Measurements from ENCODE around the gene ZNF343. TPM values are rescaled to one million over a fixed set of nuclear protein-coding genes. Genes with fewer than 3 reads are reported as not detected.

Gene ZNF343
- total and polyA plus RNA-seq, 2 of the 8 experiments (the other 6 are each of a cell fraction or from before 2014, with no cell fraction given) = 1.8 to 5.0 TPM

DNA sequence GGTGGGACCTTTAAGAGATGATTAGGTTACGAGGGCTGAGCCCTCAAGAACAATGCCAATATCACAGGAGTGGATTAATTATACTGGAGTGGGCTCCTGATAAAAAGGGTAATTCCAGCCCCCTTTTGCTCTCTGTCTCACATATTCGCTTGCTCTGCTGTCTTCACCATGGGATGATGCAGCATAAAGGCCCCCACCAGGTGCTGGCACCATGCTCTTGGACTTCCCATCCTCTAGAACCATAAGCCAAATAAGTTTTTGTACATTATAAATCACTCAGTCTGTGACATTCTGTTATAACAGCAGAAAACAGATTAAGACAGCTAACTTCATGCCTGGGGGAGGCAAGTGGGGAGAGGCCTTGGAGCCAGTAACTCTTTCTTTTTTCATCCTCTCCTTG, 28.3 kb downstream of the ZNF343 start:
- Histone ChIP-seq H2AK5ac (ENCODE audit: low read depth, low read length) (no peak overlapping the region), H3K14ac (ENCODE audit: insufficient read length) (no peak overlapping the region), H3K9me3 (ENCODE audit: insufficient read depth in 2 of 2, low read depth in 1 of 2, low read length in 1 of 2) (no peaks in the 10 kb centered on the region; a peak in 1 of 4 replicates), H2BK12ac (ENCODE audit: low read depth, low read length) (no peak overlapping the region), H3K4me2 (ENCODE audit: insufficient read depth in 1 of 2, low read depth in 2 of 2, low read length in 2 of 2) (no peak overlapping the region), H2BK5ac (ENCODE audit: low read depth, low read length) (no peak overlapping the region), H3K79me1 (ENCODE audit: low read depth, low read length) (no peaks in the 10 kb centered on the region), H2AFZ (ENCODE audit: low read length) (no peak overlapping the region), H4K5ac (ENCODE audit: insufficient read length, low read depth, low read length) (no peak overlapping the region), H3K23me2 (ENCODE audit: low read depth, low read length) (no peaks in the 10 kb centered on the region), H3K4me3 (ENCODE audit: extremely low read depth in 1 of 4, insufficient read depth in 2 of 4, low read depth in 3 of 4, low read length in 4 of 4) (no peak overlapping the region), H3K56ac (replicated peaks; ENCODE audit: insufficient read length, low read depth, low read length) (no peak overlapping the region), H3K18ac (ENCODE audit: extremely low read depth, low read length) (no peak overlapping the region), H2BK120ac (replicated peaks; ENCODE audit: low read depth, low read length) (no peak overlapping the region), H3K4ac (replicated peaks; ENCODE audit: insufficient read length, low read depth, low read length) (no peak overlapping the region), H3K79me2 (ENCODE audit: control insufficient read depth in 1 of 2, insufficient read depth in 2 of 2, low read length in 2 of 2) (no peaks in the 10 kb centered on the region), H4K20me1 (replicated peaks in 1 of 2; ENCODE audit: control insufficient read depth in 1 of 2, insufficient read depth in 2 of 2, low read length in 2 of 2) (no peaks in the 10 kb centered on the region), H3K27ac (ENCODE audit: low read depth, low read length) (no peak overlapping the region), H4K91ac (replicated peaks; ENCODE audit: insufficient read length, low read length) (no peak overlapping the region), H3K4me1 (replicated peaks in 1 of 4; ENCODE audit: control insufficient read depth in 3 of 4, insufficient read depth in 4 of 4, low read length in 3 of 4) (no peaks in the 10 kb centered on the region), H2BK15ac (ENCODE audit: low read length) (no peak overlapping the region), H2BK20ac (ENCODE audit: low read length) (no peak overlapping the region), H3K23ac (ENCODE audit: insufficient read length) (no peak overlapping the region), H3K9ac (replicated peaks in 1 of 4; ENCODE audit: extremely low read depth in 1 of 4, low read depth in 3 of 4, low read length in 3 of 4) (no peak overlapping the region), H4K8ac (ENCODE audit: extremely low read depth, insufficient read depth, low read length) (no peak overlapping the region), H3K27me3 (replicated peaks in 1 of 4; ENCODE audit: control insufficient read depth in 3 of 4, extremely low read depth in 1 of 4, insufficient read depth in 3 of 4, low read length in 3 of 4) (no peaks in the 10 kb centered on the region; a peak in 1 of 7 replicates), H3K36me3 (ENCODE audit: control insufficient read depth in 2 of 4, insufficient read depth in 4 of 4, low read length in 3 of 4) (no peaks in the 10 kb centered on the region; a peak in 1 of 8 replicates)
- ChIA-PET CTCF (ENCODE audit: partially characterized antibody) (interaction anchor here (2.0 kb wide), 1 partner anchor 42 kb away, joined by 15 read pairs; no protein-coding TSS in a partner anchor), POLR2A (ENCODE audit: partially characterized antibody) (interaction anchor here (1.0 to 1.4 kb wide), 2 partner anchors 10 to 14 kb away, joined by 3 to 4 read pairs; partner anchors contain the start of gene SNRPB)
- FAIRE-seq (no peak), DNase-seq (ENCODE audit: low read depth in 1 of 2, low spot score in 2 of 2) (no peak)
- WGBS, 2 experiments (ENCODE audit: extremely low coverage in 1 of 2, insufficient coverage in 1 of 2, insufficient read length in 1 of 2, insufficient replicate concordance in 2 of 2, low coverage in 1 of 2, low lambda C conversion rate in 2 of 2, missing lambda C conversion rate in 1 of 2) = 89% methylated on average over 2 of the region's 2 CpGs; no CpG with 5 or more reads in 1 of the 2 experiments
- TF ChIP-seq CTBP2 (IDR thresholded peaks at IDR 0.05; ENCODE audit: borderline replicate concordance, insufficient read depth, insufficient read length, low read length) = no peak
- TF ChIP-seq GTF2F1 (IDR thresholded peaks at IDR 0.05; ENCODE audit: borderline replicate concordance, low read depth, low read length) = no peak
- TF ChIP-seq NRF1 (IDR thresholded peaks at IDR 0.05; ENCODE audit: low read depth, low read length) = no peak
- TF ChIP-seq EP300 (IDR thresholded peaks at IDR 0.05; ENCODE audit: borderline replicate concordance in 1 of 2, low read depth in 2 of 2, low read length in 2 of 2) = no peak
- no peak for TF ChIP-seq TCF12 (IDR thresholded peaks at IDR 0.05; ENCODE audit: low read depth, low read length)

All from H1 (cell line).